GM21723 (cell line): ENCODE results near the gene PTGER3.
A peak's percentile ranks its signal among the peaks of the same experiment; 100 is the strongest.

Source experiments
- ATAC-seq: cut with Tn5 transposase; IDR thresholded peaks from one replicate; pipeline ENCODE4 v1.9.1; 2021; ENCODE audit warnings: mild to moderate bottlenecking, moderate library complexity; ENCODE audit not compliant: unreplicated experiment

PTGER3 gene

GRCh38 chr1:71047635-71048607 is at the start of gene PTGER3:
TSS of gene PTGER3 (minus strand) at chr1:71047816. CDS start at chr1:71047577, 239 bp downstream.
- peak; percentile 45 for ATAC-seq

- no peak for ATAC-seq
Observed at GRCh38 chr1:71094913-71095312, 47.3 kb upstream of the PTGER3 start.

- ATAC-seq: no peak
Observed at GRCh38 chr1:71093938-71094337, 46.3 kb upstream of the PTGER3 start.

GRCh38 chr1:71089536-71090270 is 42.1 kb upstream of the PTGER3 start:
- ATAC-seq: no peak

- ATAC-seq: no peak
Observed at GRCh38 chr1:71088645-71089287, 41.1 kb upstream of the PTGER3 start.

GRCh38 chr1:71087713-71088112 is 40.1 kb upstream of the PTGER3 start:
- no peak for ATAC-seq

GRCh38 chr1:71087060-71087459 is 39.4 kb upstream of the PTGER3 start:
- ATAC-seq: no peak

GRCh38 chr1:71086331-71086730 is 38.7 kb upstream of the PTGER3 start:
- no peak for ATAC-seq

GRCh38 chr1:71083271-71083670 is 35.7 kb upstream of the PTGER3 start:
- ATAC-seq: no peak

- no peak for ATAC-seq
Observed at GRCh38 chr1:71081697-71082080, 34.1 kb upstream of the PTGER3 start.

GRCh38 chr1:71080739-71081696 is 33.4 kb upstream of the PTGER3 start, which contains the start of gene ZRANB2:
TSS of gene ZRANB2 (minus strand) at chr1:71081035. CDS start at chr1:71080995, 40 bp downstream.
- peak; percentile 100 for ATAC-seq

- peak; percentile 21 for ATAC-seq
Observed at GRCh38 chr1:71080230-71080738, 32.7 kb upstream of the PTGER3 start.

- no peak for ATAC-seq
Observed at GRCh38 chr1:71074681-71075080, 27.1 kb upstream of the PTGER3 start.

- ATAC-seq: no peak
Observed at GRCh38 chr1:71072273-71072672, 24.7 kb upstream of the PTGER3 start.

- no peak for ATAC-seq
Observed at GRCh38 chr1:71071720-71072119, 24.1 kb upstream of the PTGER3 start.

GRCh38 chr1:71068325-71069240 is 21.0 kb upstream of the PTGER3 start:
- ATAC-seq: peak; percentile 96

- no peak for ATAC-seq
Observed at GRCh38 chr1:71054791-71055190, 7.2 kb upstream of the PTGER3 start.

GRCh38 chr1:71054281-71054731 is 6.7 kb upstream of the PTGER3 start:
- ATAC-seq: no peak

- no peak for ATAC-seq
Observed at GRCh38 chr1:71053758-71054157, 6.1 kb upstream of the PTGER3 start.
